ENCODE results near the gene NPRL2.

Gene NPRL2

DNA sequence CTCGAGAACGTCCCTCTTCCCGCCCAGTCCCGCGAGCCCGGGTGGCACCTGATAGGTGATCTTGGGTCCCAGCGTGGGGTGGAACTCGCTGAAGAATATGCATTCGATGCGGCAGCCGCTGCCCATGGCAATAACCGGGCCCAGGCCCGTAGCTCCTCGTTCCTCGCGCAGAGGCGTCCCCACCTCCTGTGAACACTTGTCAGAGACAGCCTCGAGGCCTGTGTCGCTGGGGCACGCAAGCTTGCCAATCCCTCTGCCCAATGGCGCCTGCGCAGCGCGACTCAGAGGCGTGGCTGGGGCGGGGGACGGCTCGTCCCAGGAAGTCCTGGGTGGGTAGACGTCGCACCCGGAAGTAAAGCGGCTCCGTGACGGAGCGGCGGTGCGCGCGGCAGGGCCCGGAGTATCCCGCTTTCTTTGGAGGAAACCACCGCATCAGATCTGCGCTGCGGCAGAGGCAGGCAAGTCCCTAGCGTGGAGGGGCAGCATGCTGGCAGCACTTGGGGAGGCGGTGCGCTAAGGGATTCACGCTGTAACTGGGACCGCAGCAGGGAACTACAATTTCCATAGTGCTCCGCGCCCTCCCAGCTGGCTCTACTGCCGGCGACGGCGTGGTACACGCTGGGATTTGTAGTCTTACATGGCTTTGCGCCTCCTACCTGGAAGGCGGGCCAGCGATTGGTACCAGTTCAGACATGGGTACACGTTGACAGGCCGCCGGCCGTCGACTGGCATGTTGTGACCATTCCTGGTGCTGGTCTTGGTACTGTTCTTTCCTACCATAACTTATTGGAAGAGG lies at the start of gene NPRL2, which contains the start of gene CYB561D2:
TSS of gene NPRL2 (minus strand) at position 249 of the 796 bp plus-strand sequence. CDS start at position 126, 123 bp downstream.
TSS of gene CYB561D2 (plus strand) at position 336 of the 796 bp plus-strand sequence. CDS start 572 bp downstream, outside the sequence.
- peak; percentile 72 for DNase-seq

DNA sequence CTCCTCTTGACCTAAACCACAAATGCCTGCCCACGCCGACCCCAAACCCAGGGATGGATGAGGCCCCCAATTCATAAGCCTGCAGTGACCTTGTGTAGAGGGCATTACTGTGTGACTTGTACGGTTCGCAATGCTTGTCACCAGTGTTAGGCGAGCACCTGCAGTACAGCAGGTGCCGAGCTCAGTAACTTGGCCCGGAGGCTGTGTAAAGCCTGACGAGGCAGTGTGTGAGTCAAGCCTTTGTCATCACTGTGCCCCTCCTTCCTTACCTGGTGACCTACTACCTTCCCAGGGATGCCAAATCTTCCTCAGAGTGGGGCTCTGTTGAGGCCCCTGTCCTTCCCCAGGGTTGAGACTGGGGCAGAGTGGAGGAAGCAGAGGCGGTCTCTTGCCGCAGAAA lies 45.9 kb upstream of the NPRL2 start:
- DNase-seq, result no peak

DNA sequence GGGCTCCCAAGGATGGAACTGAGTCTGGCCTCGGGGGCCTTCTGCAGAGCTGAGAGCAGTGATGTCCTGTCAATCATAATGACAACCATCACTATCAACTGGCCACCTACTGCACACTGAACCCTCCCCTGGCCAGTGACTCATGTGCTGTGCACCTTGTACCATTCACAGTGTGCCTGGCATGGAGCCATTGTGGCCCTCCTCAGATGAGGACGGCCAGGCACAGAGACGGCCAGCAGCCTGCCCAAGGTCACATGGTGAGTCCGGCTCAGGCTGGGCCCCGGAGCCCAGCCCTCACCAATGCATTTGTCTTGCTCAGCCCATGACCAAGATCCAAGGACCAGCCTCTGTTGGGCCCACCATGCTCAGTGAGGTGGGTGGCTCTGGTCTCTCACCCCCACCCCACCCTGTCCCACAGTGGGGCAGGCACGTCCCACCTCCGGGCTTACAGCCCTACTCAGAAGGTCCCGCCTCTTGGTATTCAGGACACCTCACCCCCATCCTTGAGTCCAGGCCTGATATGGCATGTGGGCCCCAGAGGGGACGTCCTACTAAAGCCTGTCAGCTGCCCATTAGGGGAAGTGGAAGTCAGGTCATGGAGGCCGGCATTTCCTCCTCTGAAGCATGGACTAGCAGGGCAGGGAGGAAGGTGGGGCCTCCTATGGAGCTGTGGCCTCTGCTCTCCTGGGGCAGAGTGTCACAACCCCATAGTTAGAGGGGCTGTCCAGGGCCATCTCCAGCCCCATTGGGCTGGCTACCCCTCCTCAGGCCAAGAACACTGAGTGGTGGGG lies 44.7 kb upstream of the NPRL2 start:
- DNase-seq, result no peak

DNA sequence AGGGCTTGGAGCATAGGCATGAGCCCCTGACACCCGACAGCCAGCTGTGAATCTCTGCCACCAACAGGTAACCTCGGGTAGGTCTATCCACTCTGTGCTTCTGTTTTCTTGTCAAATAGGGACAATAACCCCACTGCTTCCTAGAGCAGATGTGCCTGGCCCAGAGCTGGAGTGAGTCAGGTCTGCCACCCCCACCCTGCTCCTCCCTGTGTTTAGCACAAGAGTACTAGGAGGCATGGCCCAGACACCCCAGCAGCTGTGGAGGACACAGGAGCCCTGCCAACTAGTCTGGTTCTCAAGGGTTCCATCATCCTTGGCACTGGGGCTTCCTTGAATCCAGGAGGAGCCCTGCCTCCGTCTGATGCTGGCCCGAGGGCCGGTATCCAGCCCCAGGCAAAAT lies 42.5 kb upstream of the NPRL2 start:
- DNase-seq, result no peak

DNA sequence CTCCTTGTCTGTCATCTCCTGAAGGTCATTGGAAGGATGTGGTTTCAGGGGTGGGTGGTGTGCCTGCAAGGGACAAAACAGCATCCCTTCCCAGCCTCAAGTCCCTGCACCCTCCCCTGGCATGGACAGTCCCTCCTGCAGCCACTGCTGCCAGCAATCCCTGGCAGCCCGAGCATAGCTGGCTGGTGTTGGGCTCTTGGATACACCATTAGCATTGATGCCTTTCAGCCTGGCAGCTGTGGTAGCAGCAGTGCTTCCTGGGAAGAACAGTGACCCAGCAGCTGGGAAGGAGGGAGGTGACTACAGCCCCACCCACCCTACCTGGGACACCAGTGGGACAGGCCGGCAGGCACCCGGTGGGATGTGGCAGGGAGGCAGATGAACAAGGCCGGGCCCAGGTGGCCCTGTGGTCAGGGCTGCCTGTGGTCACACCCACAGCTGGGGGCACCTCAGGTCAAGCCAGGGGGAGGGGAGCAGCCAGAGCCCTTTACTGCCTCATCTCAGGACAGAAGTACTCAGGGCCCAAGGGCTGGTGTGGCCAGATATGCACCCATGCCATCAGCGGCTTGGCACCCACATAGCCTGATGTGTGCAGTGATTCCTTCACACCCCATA lies 41.6 kb upstream of the NPRL2 start:
- no peak for DNase-seq

DNA sequence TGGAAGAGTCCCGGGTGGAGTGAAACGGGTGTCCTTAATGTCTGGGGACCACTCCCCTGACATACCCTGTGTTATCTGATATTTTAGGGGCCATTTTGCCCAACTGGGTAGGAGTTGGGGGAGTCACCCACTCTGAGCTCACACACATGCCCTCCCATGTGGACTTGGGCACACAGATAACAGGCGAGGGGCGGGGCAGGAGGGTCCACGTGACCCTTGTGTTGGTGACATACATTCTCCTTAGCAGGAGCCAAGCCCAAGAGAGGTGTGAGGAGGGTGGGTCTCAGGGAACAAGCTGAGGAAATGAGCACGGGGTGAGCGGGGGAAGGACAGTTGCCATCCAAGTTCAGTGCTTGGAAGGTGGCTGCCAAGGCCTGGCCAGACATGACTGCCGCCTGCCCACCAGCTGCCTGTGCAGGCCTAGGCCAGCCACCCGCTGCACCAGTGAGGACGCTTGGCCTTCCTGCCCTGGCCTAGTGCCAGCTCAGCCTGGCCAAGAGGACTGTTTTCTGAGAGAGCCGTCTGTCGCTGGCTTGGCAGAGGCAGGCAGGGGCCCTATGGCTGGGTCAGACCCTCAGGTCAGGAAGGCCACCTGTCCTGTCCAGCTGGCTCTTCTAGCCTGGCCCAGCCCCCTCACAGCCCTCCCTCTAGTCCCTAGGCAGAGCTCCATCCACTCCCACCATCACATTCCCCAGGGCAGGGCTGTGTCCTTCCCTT lies 40.1 kb upstream of the NPRL2 start:
- no peak for DNase-seq

DNA sequence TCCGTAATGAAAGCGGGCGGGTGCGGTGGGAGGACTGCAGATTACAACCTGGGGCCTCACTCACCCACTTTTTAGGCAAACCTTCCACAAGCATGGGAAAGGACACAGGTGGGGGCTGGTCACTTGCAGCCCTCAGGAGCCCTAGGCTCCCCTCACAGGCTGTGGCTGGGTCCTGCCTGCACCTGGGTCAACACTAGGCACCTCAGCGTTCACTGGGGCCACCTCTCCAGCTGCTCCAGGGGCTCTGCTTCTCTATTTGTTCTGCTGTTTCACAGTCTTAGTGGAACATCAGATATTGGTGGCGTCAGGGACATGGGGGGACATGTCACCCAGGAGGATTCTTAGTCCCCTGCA lies 38.8 kb upstream of the NPRL2 start:
- no peak for DNase-seq

DNA sequence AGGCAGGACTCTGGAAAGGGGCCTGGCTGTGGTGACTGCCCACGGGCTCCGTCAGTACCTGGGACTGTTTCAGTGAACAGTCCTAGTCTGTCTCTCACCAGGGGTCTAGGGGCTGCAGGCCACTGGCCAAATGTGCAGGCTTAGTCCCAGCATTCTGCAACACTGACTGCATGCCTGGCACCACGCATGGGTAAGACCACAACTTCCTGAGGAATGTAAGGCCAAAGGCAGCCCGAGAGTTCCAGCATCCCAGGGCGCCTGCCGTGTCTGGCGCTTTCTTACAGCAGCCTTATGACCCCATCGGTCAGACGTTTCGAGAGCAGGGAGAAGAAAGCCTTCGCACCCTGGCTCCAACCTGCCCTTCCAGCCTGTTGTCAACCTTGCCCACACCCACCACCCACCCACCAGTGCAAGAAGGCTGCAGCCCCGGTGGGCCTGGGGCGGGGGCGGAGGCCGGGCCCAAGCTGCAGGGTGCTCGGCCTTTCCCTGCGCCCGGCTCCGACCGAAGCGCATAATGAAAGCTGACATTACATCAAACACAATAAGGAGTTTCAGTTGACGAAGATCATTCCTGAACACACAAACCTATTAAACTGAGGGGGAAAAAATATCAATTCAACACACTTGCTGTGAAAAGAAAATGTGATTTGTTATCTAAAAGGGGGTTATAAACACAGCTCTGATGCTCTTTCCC lies 38.3 kb upstream of the NPRL2 start:
- no peak for DNase-seq

DNA sequence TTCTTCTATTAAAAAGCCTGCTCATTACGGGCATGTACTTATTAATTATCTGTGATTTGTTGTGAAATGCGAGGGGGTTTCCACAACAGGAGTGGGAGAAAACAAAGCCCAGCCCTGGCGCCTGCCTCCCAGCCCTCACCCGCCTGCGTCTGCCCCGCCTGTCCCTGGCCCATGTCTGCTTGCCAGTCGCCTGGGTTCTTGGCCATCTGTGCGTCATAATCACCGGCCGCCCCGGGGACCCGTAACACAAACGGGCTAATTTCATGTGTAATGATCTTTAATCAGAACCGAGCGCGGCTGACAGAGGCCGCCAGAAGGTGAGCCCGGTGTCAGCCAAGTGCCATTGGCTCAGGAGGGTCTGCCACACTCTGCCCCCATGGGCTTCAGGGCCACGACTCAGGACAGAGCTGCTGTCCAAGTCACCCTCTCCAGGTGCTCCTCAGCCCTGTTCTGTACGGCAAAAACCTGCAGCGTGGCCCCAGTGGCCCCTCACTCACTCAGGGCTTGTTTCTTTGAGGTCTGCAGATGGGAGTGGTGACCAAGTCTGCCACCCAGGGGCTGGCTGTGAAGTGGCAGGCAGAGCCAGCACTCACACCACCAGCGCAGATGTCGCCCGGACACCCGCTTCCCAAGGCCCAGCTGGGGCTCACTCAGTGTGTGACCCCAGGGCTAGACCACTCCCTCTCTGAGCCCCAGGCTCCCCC lies 37.6 kb upstream of the NPRL2 start:
- DNase-seq, result no peak

DNA sequence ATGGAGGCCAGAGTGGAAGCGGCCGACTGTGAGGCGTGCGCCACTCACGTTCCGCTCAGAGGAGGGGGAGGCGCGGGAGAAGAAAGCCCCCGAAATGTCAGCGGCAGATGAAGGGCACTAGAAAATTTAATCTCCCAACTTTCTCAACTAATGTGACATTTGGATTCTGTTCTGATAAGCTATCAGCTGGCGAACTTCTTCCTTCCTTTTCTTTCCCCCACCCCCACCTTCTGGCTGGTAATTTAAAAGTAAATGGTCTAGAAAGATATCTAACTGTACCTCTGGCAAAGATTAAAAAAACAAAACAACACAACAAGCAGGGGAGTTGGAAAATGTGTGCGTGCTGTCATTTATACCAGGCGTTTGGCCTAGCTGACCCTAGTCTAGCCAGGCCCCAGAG lies 35.2 kb upstream of the NPRL2 start:
- DNase-seq, result no peak

DNA sequence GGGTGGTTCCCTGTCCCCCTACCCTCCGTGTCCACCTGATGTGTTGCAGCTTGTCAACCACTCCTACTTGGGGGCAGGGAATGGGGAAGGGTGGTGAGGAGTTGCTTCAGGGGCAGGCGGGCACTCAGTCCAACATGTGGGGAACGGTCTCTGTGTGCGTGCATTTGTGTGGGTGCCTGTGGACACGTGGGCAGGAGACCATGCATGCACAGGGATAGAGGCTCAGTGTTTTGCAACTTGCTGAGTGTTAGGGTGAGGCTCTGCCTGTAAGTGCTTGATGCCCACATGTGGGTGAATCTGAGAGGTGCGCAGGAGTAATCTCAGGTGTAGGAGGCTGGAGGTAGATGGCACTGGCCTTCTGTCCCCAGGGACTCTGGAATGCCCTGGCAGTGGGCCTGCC lies 33.2 kb upstream of the NPRL2 start:
- no peak for DNase-seq

DNA sequence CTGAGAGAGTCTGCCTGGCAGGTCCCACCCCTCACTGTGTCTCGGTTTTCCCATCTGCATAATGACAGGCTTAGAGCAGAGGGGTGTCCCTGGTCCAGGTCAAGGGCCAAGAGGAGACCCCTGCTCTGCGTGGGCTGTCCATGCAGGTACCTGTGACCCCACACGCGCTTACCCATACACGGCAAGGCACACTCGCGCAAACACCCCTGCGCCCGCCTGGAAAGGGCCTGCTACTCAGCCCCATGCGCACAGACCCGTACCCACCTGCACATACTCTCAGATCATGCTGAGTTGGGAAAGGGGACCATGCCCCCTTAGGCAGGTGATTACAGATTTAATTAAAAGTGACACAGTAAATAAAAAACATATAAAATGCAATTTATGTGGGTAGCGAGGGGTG lies 32.1 kb upstream of the NPRL2 start:
- no peak for DNase-seq

DNA sequence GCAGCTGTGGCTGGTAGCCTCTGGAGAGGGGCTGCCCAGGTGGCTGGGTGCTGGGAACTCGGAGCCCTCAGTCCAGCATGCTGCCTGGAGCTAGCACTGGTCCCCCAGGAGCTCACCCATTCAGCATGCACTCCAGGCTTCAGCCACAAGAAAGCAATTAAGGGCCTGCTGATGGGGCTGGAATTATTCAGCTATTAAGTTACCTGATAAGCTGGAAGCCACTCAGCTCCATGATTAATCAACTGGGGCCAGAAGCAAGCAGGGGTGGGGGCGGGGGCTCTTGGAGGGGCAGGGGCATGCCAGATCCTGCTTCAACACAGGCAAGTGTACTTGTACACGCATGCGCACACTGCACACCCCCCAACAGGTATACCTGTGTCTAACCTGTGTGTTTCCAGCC lies 30.8 kb upstream of the NPRL2 start:
- no peak for DNase-seq

DNA sequence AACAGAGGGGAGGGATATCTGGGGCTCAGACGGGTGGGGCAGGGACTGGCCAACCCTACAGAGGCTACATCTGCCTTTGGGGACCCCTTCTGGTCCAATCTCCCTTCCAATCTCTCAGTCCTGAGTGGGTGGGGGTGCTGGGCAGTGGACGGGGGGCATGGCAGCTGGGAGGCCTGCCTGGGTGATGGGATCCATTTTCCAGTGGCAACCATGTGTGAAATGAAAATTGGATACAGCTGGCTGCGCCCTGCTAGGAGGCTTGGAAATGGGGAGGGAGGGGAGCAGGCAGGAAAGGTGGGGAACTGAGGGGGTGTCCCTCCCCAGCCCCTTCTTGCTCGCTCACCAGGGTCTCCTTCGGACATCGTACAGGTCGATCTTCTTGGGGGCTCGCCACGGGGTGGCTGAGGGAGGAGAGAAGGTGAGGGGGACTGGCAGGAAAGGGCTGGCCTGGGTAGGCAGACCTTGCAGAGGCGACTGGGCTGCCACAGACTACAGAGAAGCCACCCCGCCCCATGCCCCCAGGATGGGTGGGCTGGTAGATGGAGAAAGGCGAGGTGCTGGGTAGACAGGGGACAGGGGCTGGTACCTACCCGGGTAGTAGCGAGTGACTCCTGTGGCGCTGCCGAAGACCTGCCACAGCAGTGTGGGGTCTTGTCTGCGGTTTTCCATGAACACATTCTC lies 30.0 kb upstream of the NPRL2 start:
- no peak for DNase-seq

DNA sequence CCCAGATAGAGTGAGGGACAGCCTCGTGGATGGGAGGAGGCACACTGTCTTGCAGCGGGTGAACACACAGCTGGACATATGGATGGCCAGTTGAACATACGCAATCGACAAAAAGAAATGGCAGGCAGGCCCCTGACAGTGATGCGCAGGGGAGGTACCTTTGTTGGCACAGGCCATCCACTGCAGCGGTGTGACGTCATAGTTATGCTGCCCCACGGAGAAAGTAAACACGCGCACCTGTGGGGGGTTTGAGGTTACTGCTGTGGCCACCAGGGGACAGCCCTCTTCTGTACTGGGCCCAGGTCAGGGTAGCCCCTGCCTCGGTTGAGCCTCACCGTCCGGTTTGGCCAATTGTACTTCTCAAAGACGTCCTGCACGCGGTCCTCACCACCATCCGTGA lies 28.2 kb upstream of the NPRL2 start:
- no peak for DNase-seq

DNA sequence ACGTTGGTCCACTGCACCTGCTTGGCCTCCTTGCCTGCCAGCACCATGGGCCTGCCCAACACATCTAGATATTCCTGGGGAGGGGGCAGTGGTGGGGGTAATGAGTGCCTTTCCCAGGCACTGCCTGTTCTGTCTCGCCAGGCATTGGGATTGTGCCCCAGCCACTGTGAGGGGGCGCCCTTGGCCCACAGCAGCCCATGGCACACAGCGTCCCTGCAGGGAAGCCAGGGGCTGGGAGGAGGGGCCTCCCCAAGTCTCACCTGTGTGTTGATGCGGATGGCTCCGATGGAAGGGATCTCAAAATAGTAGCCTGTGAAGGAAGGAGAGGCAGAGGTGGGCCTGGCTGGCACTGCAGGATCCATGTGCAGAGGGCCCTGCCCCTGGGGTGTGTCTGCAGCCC lies 27.4 kb upstream of the NPRL2 start:
- no peak for DNase-seq

DNA sequence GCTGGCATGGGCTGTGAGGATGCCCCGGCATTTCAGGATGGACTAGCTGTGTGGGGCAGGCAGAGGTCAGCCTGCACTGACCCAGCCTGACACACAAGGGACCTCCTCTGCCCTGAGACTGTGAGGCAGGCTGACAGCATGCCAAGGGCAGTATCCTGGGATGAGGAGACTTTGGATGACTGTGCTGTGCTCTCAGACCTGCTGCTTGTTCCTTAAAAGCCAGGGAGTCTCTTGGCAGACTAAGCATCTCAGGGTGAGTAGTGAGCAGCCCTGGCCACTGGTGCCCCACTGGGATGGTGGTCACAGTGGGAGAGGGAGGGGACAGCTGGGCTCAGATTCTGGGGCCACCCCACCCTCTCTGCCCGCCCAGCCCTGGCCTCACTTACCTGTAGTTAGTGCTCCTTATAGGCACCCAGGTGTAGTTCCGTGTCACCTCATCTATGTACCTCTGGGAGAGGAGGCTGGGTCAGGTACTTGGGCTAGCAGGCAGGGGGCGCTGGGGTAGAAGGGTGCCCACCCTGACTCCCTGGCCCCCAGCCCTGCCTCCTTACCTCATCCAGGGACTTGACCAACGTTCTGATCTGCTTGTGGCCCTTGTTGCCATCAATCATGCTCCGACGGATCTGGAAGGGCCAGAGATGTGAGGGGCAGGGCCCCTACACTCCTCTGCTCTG lies 24.8 kb upstream of the NPRL2 start:
- DNase-seq, result no peak

DNA sequence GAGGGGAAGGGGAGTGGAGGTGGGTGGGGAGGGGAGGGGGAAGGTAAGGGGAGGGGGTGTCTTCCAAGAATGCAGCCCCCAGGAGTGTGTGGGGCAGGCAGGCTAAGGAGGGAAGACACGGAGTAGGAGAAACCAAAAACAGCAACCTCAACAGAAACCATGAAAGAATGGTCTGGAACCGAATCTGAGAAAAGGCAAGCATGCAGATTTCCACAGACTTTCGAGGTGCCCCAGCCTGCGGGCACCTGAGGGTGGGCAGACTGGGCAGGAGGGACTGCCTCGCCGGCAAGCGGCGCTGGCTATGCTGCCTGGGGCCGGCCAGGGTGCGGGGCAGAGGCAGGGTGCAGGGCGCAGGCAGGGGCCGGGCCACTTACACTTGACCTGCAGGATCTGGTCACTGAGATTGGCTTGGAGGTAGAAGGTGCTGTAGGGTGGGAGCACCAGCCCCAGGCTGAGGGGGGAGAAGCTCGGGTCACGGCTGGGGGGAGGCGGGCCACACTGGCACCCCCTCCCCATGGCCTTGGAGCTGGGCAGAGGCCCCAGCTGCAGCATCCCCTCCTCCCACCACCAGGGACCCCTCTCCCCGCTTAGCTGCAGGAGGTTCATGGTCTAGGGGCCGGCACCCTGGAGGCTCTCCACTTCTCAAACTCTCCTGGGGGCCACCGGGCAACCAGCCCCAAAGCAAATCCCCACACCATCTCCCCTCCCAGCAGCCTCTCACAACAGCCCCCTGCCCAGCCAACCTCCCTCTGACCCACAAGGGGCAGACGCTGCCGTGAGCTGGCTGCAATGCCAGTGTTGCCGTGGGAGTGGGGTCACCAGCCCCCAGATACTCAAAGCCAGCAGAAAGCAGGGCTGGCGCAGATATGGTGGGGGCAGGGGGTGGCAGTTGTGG lies 24.0 kb upstream of the NPRL2 start:
- no peak for DNase-seq

Data from COR-L47 (cell line).